Erythroblast (primary cell): Measurements from ENCODE around the gene GCK.
"Not testable (repeated sequence)": the region's sequence is repeated elsewhere in the genome, so short reads cannot be mapped to it uniquely, and the experiment has no call there.

Source experiments
- DNase-seq, 2 experiments: peaks; one replicate each; lab custom pipeline; 2025; lab: John Stamatoyannopoulos, UW
- GATA1 ChIP-seq: IDR thresholded peaks from 2 replicates; pipeline ENCODE4 v1.6.1; 2011; ENCODE audit warnings: low read depth, mild to moderate bottlenecking, control low read depth, low read length, moderate library complexity
- POLR2A ChIP-seq: IDR thresholded peaks from 2 replicates; pipeline ENCODE4 v1.6.1; 2011; ENCODE audit warnings: mild to moderate bottlenecking, low read length

Gene GCK

GRCh38 chr7:44173911-44174693 lies 15.1 kb downstream of the GCK start:
- no peak for TF ChIP-seq GATA1
- TF ChIP-seq POLR2A, result no peak
- DNase-seq, result no peak

- TF ChIP-seq POLR2A (no peak), GATA1 (no peak)
- no peak for DNase-seq
Measured at GRCh38 chr7:44172803-44173424, 16.3 kb downstream of the GCK start.

GRCh38 chr7:44172352-44172751 lies 16.9 kb downstream of the GCK start:
- no peak for DNase-seq

GRCh38 chr7:44171901-44172300 lies 17.3 kb downstream of the GCK start:
- DNase-seq, result not testable (repeated sequence)

More at GRCh38 chr7:44172352-44172751, 16.9 kb downstream of the GCK start:
- TF ChIP-seq POLR2A (no peak), GATA1 (no peak)

- TF ChIP-seq POLR2A, result no peak
- no peak for TF ChIP-seq GATA1
- no peak for DNase-seq
Measured at GRCh38 chr7:44167920-44168319, 21.3 kb downstream of the GCK start.

- no peak for TF ChIP-seq POLR2A
- no peak for TF ChIP-seq GATA1
Measured at GRCh38 chr7:44163591-44163990, 25.6 kb downstream of the GCK start.

GRCh38 chr7:44162785-44163395 lies 26.3 kb downstream of the GCK start:
- DNase-seq, result no peak
- no peak for TF ChIP-seq POLR2A
- TF ChIP-seq GATA1, result no peak

More at GRCh38 chr7:44163591-44163990, 25.6 kb downstream of the GCK start:
- no peak for DNase-seq

- no peak for TF ChIP-seq GATA1
- TF ChIP-seq POLR2A, result no peak
- no peak for DNase-seq
Measured at GRCh38 chr7:44162179-44162578, 27.1 kb downstream of the GCK start.

- TF ChIP-seq POLR2A (no peak), GATA1 (no peak)
- DNase-seq, result no peak
Measured at GRCh38 chr7:44161371-44161770, 27.9 kb downstream of the GCK start.

GRCh38 chr7:44159824-44160630 lies 29.2 kb downstream of the GCK start:
- DNase-seq, result no peak
- TF ChIP-seq POLR2A, result no peak
- no peak for TF ChIP-seq GATA1

GRCh38 chr7:44158873-44159631 lies 30.2 kb downstream of the GCK start:
- no peak for TF ChIP-seq POLR2A
- no peak for DNase-seq

GRCh38 chr7:44158096-44158872 lies 31.0 kb downstream of the GCK start:
- TF ChIP-seq POLR2A (no peak), GATA1 (no peak)
- no peak for DNase-seq
